Heart right ventricle (tissue), 16 donors: ENCODE measurements around the gene TLR8. TPM values are rescaled to one million over a fixed set of nuclear protein-coding genes. Genes with fewer than 3 reads are reported as not detected.
A peak's percentile ranks its signal among the peaks of the same experiment; 100 is the strongest.

Experiments used
- ATAC-seq, 8 donors: fragments of 200-7000 bp; cut with Tn5 transposase; one replicate each; pipeline ENCODE4 v1.9.1; 2020; ENCODE audit warnings: mild to moderate bottlenecking in 8 of 8, moderate library complexity in 8 of 8, moderate number of reproducible peaks in 1 of 8
- DNase-seq, 2 donors: peaks; one replicate each; pipeline ENCODE4 v3.0.0-alpha.2; 2020
- H3K27ac ChIP-seq, 10 donors: fragments of 200-600 bp; sonication (generic) in 2 of 10; one replicate each; pipeline versions ENCODE4 v1.5.0 to v1.8.0; 2020 to 2022; ENCODE audit warnings: mild to moderate bottlenecking in 3 of 10
- H3K27me3 ChIP-seq, 7 donors: fragments of 200-600 bp; one replicate each; pipeline ENCODE4 v1.8.0; 2021 to 2022; ENCODE audit warnings: mild to moderate bottlenecking in 2 of 7
- H3K36me3 ChIP-seq, 9 donors: fragments of 200-600 bp; sonication (generic) in 1 of 9; one replicate each; pipeline versions ENCODE4 v1.5.0 to v1.8.0; 2020 to 2022; ENCODE audit warnings: mild to moderate bottlenecking in 2 of 9
- H3K4me1 ChIP-seq, 9 donors: fragments of 200-600 bp; sonication (generic) in 1 of 9; one replicate each; pipeline versions ENCODE4 v1.5.0 to v1.8.0; 2020 to 2022; ENCODE audit warnings: mild to moderate bottlenecking in 4 of 9
- H3K4me3 ChIP-seq, 10 donors: fragments of 200-600 bp; sonication (generic) in 2 of 10; one replicate each; pipeline versions ENCODE4 v1.5.0 to v1.8.0; 2020 to 2022; ENCODE audit warnings: mild to moderate bottlenecking in 7 of 10, moderate library complexity in 2 of 10
- H3K9me3 ChIP-seq, 11 donors: fragments of 200-600 bp in 10 of 11; sonication (generic) in 2 of 11; one replicate each; pipeline versions ENCODE4 v1.5.0 to v1.8.0; 2013 to 2022; ENCODE audit warnings: mild to moderate bottlenecking in 2 of 11, control low read depth in 1 of 11, moderate library complexity in 1 of 11
- CTCF ChIP-seq, 9 donors: fragments of 200-600 bp; sonication (generic) in 2 of 9; IDR thresholded peaks; one replicate each; pipeline versions ENCODE4 v1.5.0 to v1.8.0; 2021 to 2022; ENCODE audit warnings: antibody characterized with exemption in 9 of 9, mild to moderate bottlenecking in 5 of 9, moderate library complexity in 1 of 9
- WGBS, 2 donors: extraction: QIAGEN DNeasy Blood & Tissue Kit; methylation state at CpG; one replicate each; pipeline ENCODE4 v1.1.7; 2013; ENCODE audit warnings: inconsistent platforms in 1 of 2; 5-methylcytosine and 5-hydroxymethylcytosine counted together
- intact Hi-C, 10 donors: fragments of 100-400 bp; cut with DNase I; formaldehyde crosslinking; loops; one replicate each; pipeline versions ENCODE4 v1.11.1 to v1.14.2; 2022
- polyA plus RNA-seq, 2 donors: library from polyadenylated mRNA; stranded (reverse); fragments of 200-250 nt; gene quantifications; one replicate each; pipeline ENCODE4 v1.2.3, GENCODE V29; 2013
- total RNA-seq, 10 donors: library from RNA; stranded (reverse); fragmentation: NEBNext Ultra II Directional in 3 of 10; extraction: Animal tissue kit (Norgen Biotek cat#: 25700) in 3 of 10; gene quantifications; one replicate each; pipeline versions ENCODE4 v1.2.1 to v1.2.4, GENCODE V29; 2021 to 2023
- donor health status: Arrhythmogenic right ventricular cardiomyopathy.
- donor health status: ischemic (EF 13 %, LVEDD 7.1; RV severe dilation, severe dysfunction).
- donor health status: healthy with polysubstance abuse.
- donor health status: DM: no; HTN: yes; CAD: no.
- donor health status: DM: no; HTN: no; CAD: no.
- donor health status: ischemic (EF 25% LVEDD 6.9; RV normal size, moderate dysfunction).
- donor health status: ischemic (EF 25% LVEDD 5.7; RV mildly dilated, moderate dysfunction).
- donor health status: healthy.
- donor health status: DM: yes; HTN: yes; CAD: no.
- donor health status: Ischemic cardiomyopathy.
- donor health status: ischemic (EF 35%, LVEDD 5.7; RV mildly dilated, moderate dysfunction).
- donor health status: nonischemic (EF 11% LVEDD 7.7; RV severe dilation, severe dysfunction).
- donor health status: DM: yes; HTN: yes; CAD: no.
- donor health status: PGD.
- donor health status: ischemic (EF 29% LVEDD 5.4; RV normal size, mild dysfunction).
- donor health status: nonischemic (EF 23%, LVEDD 6.1; RV moderate dilation, normal function).

TLR8 gene
- total and polyA plus RNA-seq, 12 donors = 0.07 to 6.9 (median 0.50) TPM

GRCh38 chrX:12965131-12965940, 58.9 kb downstream of the TLR8 start:
- WGBS, 2 donors = 78 to 81% methylated on average over 6 of the region's 6 CpGs
- H3K4me3 ChIP-seq = no peak overlapping the region
- TF ChIP-seq CTCF (IDR thresholded peaks at IDR 0.05) = no peak
- peaks cover 0 to 26% (median 0%) of the 10 kb centered on the region in 7 donors for H3K27me3 ChIP-seq
- intact Hi-C loops = loop anchor here in 1 of 10 donors (10.0 kb wide), 1 partner anchor 1059 kb away; the partner anchor contains the start of gene GEMIN8
- ATAC-seq (no peak), DNase-seq (no peak)
- no peaks in the 10 kb centered on the region for H3K36me3 ChIP-seq
- H3K27ac ChIP-seq = no peak overlapping the region
- H3K4me1 ChIP-seq = peaks cover 0 to 38% (median 1%) of the 10 kb centered on the region in 9 donors
- H3K9me3 ChIP-seq = no peaks in the 10 kb centered on the region

DNA sequence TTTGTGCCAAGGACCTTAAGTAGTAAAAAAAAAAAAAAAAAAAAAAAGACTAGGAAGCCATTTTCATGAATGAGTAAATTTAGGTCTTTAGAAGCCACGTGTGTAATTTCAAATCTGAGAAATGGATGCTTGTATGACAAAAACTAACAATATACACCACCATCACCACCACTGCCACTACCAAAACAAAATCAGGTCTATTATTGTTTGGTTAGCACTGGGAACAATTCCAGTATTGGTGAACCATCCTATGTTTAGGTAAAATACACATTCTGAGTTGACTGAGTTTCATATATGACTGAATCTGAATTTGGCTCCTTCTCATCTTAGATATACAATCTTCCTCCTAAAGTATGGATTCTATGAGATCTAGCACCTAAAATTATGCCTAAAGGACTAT, 59.7 kb downstream of the TLR8 start:
- 91 to 97% methylated on average over 1 of the region's 1 CpG for WGBS, 2 donors
- Histone ChIP-seq H3K9me3 (no peaks in the 10 kb centered on the region), H3K27ac (no peak overlapping the region), H3K4me3 (no peak overlapping the region), H3K36me3 (no peaks in the 10 kb centered on the region), H3K4me1 (peaks cover 0 to 38% (median 4%) of the 10 kb centered on the region in 9 donors), H3K27me3 (peaks cover 0 to 33% (median 0%) of the 10 kb centered on the region in 7 donors)
- no peak for TF ChIP-seq CTCF (IDR thresholded peaks at IDR 0.05)
- ATAC-seq = no peak
- intact Hi-C loops = loop anchor here in 1 of 10 donors (10.0 kb wide), 1 partner anchor 1059 kb away; the partner anchor contains the start of gene GEMIN8
- no peak for DNase-seq

DNA sequence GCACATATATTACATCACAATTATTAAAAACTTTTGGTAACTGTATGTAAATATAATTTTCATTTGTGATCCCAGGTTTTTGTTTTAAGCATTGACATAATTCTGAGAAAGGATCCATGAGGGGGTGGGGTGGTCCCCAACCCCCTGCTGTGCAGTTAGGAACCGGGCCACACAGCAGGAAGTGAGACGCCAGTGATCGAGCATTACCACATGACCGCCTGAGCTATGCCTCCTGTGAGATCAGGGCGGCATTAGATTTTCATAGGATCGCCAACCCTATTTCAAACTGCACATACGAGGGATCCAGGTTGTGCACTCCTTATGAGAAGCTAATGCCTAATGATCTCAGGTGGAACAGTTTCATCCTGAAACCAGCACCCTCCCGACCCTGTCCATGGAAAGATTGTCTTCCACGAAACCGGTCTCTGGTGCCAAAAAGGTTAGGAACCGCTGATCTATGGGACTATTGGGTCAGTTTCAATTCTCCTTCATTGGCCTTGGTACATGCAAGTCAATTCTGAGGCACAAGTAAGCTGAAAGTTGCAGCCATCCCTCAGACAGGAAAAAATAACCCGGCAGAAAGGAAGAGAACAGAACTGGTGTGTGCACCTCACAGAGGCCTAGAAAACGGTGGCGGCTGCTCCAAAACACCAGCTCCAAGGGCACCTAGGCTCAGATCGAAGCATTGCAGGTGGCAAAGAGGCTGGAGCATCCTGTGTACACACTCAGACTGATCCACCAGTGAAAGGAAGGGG, 61.5 kb downstream of the TLR8 start:
- intact Hi-C loops = loop anchor here in 1 of 10 donors (10.0 kb wide), 1 partner anchor 1057 kb away; the partner anchor contains the start of gene GEMIN8
- H3K36me3 ChIP-seq = no peaks in the 10 kb centered on the region
- no peaks in the 10 kb centered on the region for H3K9me3 ChIP-seq
- 76 to 89% methylated on average over 14 to 15 of the region's 15 CpGs for WGBS, 2 donors
- H3K4me1 ChIP-seq = peaks cover 0 to 45% (median 6%) of the 10 kb centered on the region in 9 donors
- peak overlapping the region in 1 of 10 donors; percentile 60 for H3K27ac ChIP-seq
- ATAC-seq (no peak), DNase-seq (no peak)
- H3K4me3 ChIP-seq = no peak overlapping the region
- no peak for TF ChIP-seq CTCF (IDR thresholded peaks at IDR 0.05)
- peaks cover 0 to 38% (median 0%) of the 10 kb centered on the region in 7 donors for H3K27me3 ChIP-seq

DNA sequence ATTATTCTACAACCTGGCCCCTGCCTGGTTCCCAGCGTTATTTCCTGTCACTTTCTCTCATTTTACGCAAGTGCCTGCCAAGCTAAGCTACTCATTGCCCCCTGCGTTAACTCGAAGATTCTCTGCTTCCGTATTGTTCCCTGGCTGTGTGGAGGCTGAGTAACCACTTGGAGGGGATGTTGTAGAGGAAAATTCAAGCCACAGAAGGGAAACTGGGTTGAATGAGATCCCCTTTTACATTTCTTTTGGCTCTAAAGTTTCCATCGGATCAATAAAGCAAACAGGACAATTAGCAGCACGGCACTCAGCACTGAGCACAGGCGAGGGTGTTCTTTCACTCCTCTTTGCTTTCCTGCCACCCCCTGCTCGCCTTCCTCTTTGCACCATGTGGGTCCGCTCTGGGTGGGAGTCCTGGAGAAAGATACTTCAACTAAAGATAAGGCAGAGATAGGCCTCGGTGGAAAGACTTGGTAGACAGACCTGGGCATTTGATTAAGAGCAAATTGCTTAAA, 64.3 kb downstream of the TLR8 start:
- peaks cover 0 to under 1% (median 0%) of the 10 kb centered on the region in 9 donors for H3K36me3 ChIP-seq
- WGBS, 2 donors = 13% methylated on average over 11 of the region's 11 CpGs
- DNase-seq (peak in 1 of 2 donors; percentile 42), ATAC-seq (peak in 7 of 8 donors; percentile 30 to 64 (median 57))
- H3K4me3 ChIP-seq = peak overlapping the region in 7 of 10 donors; percentile 11 to 86 (median 22)
- H3K27me3 ChIP-seq = peaks cover 0 to 62% (median 0%) of the 10 kb centered on the region in 7 donors
- intact Hi-C loops = loop anchor here (1.0 to 10.0 kb wide), 15 partner anchors 124 to 518 kb away; no protein-coding TSS in a partner anchor
- peaks cover 0 to 55% (median 6%) of the 10 kb centered on the region in 9 donors for H3K4me1 ChIP-seq
- peak overlapping the region; percentile 76 to 99 (median 93) for H3K27ac ChIP-seq
- H3K9me3 ChIP-seq = peaks cover 0 to 4% (median 0%) of the 10 kb centered on the region in 11 donors
- peak; percentile 26 to 69 (median 51) for TF ChIP-seq CTCF (IDR thresholded peaks at IDR 0.05)
